A673 (cell line): ENCODE data around the gene CYP3A7. TPM values are rescaled to one million over a fixed set of nuclear protein-coding genes. Genes with fewer than 3 reads are reported as not detected.

Experiments
- BruUV-seq: library from RNA; stranded (reverse); fragments of 400-500 nt; replicated peaks from 2 replicates; lab custom pipeline; 2021; lab: Mats Ljungman, UMichigan
- CTCF ChIA-PET: fragments of 300-600 bp; sonication (Branson Sonifier 250); formaldehyde crosslinking; loops from one replicate; lab custom pipeline; 2022; ENCODE audit warnings: antibody characterized with exemption; lab: Charles Lee
- POLR2A ChIA-PET: fragments of 300-600 bp; sonication (Branson Sonifier 250); formaldehyde crosslinking; loops from one replicate; lab custom pipeline; 2022; ENCODE audit warnings: antibody characterized with exemption; ENCODE audit not compliant: low non-redundant PET; lab: Charles Lee
- DNase-seq: peaks from one replicate; pipeline ENCODE4 v3.0.0-alpha.2; 2015; ENCODE audit warnings: low spot score
- H3K27ac ChIP-seq: fragments of 200-600 bp; sonication (generic); 2 replicates; pipeline ENCODE4 v1.5.1; 2016; ENCODE audit warnings: mixed run types, low read depth, mild to moderate bottlenecking, mixed read lengths, antibody characterized with exemption, low read length; ENCODE audit not compliant: poor library complexity, severe bottlenecking
- H3K27me3 ChIP-seq: fragments of 200-600 bp; sonication (generic); replicated peaks from 2 replicates; pipeline ENCODE4 v1.6.1; 2017; ENCODE audit warnings: mixed run types, low read depth, mild to moderate bottlenecking, mixed read lengths, antibody characterized with exemption, low read length; ENCODE audit not compliant: insufficient read depth, poor library complexity
- H3K36me3 ChIP-seq: fragments of 200-600 bp; sonication (generic); 2 replicates; pipeline ENCODE4 v1.6.1; 2016; ENCODE audit warnings: mixed run types, mild to moderate bottlenecking, mixed read lengths, antibody characterized with exemption, low read length; ENCODE audit not compliant: insufficient read depth, poor library complexity, severe bottlenecking
- H3K4me1 ChIP-seq: fragments of 200-600 bp; sonication (generic); 2 replicates; pipeline ENCODE4 v1.6.1; 2017; ENCODE audit warnings: mixed run types, mild to moderate bottlenecking, mixed read lengths, antibody characterized with exemption, low read length; ENCODE audit not compliant: insufficient read depth, poor library complexity, severe bottlenecking
- H3K4me3 ChIP-seq: fragments of 200-600 bp; sonication (generic); 2 replicates; pipeline ENCODE4 v1.5.1; 2016; ENCODE audit warnings: low read depth, mixed run types, mild to moderate bottlenecking, mixed read lengths, low read length; ENCODE audit not compliant: poor library complexity, severe bottlenecking
- H3K9me3 ChIP-seq: fragments of 200-600 bp; sonication (generic); 2 replicates; pipeline ENCODE4 v1.6.1; 2016; ENCODE audit warnings: mixed run types, low read depth, mild to moderate bottlenecking, mixed read lengths, antibody characterized with exemption, low read length; ENCODE audit not compliant: poor library complexity, severe bottlenecking
- EZH2 ChIP-seq: fragments of 200-600 bp; sonication (generic); IDR thresholded peaks from 2 replicates; pipeline ENCODE4 v1.6.1; 2017; ENCODE audit warnings: borderline replicate concordance, low read depth, mild to moderate bottlenecking, mixed read lengths, antibody characterized with exemption, low read length; ENCODE audit not compliant: poor library complexity, severe bottlenecking
- intact Hi-C: fragments of 100-400 bp; cut with micrococcal nuclease; formaldehyde crosslinking; loops from one replicate; pipeline ENCODE4 v1.10.0; 2022; ENCODE audit not compliant: unreplicated experiment
- total RNA-seq: library from RNA; stranded (reverse); gene quantifications from 2 replicates; pipeline ENCODE4 v1.2.3, GENCODE V29; 2021
- TF ChIP-seq, protein P1 (sequence below): fragments of 300-800, 200-600 bp; sonication (generic); conservative IDR thresholded peaks from 2 replicates; pipeline ENCODE4 v1.5.1; 2017; ENCODE audit warnings: low read depth, mild to moderate bottlenecking, antibody characterized with exemption, low read length, moderate library complexity, mixed read lengths

Gene CYP3A7
- total RNA-seq, 1 experiment from 2014 or later, result not detected

DNA sequence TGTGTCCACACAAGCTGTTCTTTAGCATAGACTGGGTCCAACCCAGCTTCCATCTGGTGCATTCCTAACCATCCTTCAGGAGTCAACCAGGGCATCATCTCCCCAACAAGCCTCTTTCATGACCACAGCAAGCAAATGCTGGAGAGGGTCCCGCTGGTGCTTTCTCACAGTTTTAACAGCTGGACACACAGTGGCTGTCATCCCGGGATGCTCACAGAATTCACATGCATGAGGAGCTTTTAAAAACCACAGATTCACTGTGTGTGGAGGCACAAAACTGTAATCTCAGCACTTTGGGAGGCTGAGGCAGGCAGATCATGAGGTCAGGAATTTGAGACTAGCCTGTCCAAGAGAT is 6.4 kb upstream of the CYP3A7 start:
- ChIA-PET POLR2A (no interaction called here), CTCF (no interaction called here)
- TF ChIP-seq EZH2, result no peak
- TF ChIP-seq, protein P1, sequence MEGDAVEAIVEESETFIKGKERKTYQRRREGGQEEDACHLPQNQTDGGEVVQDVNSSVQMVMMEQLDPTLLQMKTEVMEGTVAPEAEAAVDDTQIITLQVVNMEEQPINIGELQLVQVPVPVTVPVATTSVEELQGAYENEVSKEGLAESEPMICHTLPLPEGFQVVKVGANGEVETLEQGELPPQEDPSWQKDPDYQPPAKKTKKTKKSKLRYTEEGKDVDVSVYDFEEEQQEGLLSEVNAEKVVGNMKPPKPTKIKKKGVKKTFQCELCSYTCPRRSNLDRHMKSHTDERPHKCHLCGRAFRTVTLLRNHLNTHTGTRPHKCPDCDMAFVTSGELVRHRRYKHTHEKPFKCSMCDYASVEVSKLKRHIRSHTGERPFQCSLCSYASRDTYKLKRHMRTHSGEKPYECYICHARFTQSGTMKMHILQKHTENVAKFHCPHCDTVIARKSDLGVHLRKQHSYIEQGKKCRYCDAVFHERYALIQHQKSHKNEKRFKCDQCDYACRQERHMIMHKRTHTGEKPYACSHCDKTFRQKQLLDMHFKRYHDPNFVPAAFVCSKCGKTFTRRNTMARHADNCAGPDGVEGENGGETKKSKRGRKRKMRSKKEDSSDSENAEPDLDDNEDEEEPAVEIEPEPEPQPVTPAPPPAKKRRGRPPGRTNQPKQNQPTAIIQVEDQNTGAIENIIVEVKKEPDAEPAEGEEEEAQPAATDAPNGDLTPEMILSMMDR, result no peak
- Histone ChIP-seq H3K4me3 (no peak overlapping the region), H3K4me1 (peaks cover 17% of the 10 kb centered on the region), H3K36me3 (no peaks in the 10 kb centered on the region), H3K27ac (no peak overlapping the region), H3K9me3 (no peaks in the 10 kb centered on the region), H3K27me3 (no peaks in the 10 kb centered on the region)
- intact Hi-C loops, result no loop called here
- no TSS peak for BruUV-seq
- DNase-seq, result no peak

DNA sequence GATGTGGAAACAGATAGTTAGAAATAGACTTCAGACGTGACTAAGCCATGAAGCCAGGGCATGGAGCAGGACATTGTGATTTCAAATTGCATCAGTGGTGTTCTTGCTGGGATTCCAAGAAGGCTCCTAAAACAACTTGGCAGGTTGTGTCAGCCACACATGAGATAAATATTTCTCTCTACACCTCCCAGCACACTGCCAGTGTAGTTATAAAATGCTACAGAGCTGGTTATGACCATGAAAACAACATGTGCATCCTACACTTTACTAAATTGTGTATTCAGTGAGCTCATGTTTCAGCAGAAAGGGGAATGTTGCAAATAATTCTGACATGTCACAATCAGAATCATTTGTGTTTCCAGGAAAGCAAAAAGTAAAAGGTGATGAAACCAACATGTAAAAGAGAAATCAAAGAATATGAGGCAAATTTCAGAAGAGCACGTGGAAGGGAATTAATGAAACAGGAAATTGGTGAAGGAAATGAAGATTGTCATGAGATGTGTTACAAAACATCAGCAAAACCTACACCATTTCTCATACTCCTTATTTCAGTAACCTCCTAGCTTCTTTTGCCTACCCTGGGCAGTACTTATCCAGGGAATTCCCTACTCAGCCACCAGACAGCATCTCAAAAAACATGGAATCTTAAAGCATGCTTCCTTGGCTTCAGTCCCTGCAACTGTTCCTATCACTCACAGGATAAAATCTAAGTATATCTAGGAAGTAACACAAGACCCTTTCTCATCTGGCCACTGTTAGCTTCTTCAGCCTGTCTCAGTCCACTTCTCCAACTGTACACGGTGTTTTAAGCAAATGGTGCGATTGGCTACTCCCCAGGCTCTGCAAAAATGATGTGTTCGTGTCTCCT is 5.8 kb upstream of the CYP3A7 start:
- ChIA-PET CTCF (no interaction called here), POLR2A (no interaction called here)
- H3K36me3 ChIP-seq, result no peaks in the 10 kb centered on the region
- DNase-seq, result no peak
- H3K27ac ChIP-seq, result no peak overlapping the region
- intact Hi-C loops, result no loop called here
- H3K4me3 ChIP-seq, result no peak overlapping the region
- H3K4me1 ChIP-seq, result peaks cover 17% of the 10 kb centered on the region
- no peak for TF ChIP-seq EZH2
- TF ChIP-seq, protein P1, result no peak
- H3K9me3 ChIP-seq, result no peaks in the 10 kb centered on the region
- BruUV-seq, result no TSS peak
- no peaks in the 10 kb centered on the region for H3K27me3 ChIP-seq

DNA sequence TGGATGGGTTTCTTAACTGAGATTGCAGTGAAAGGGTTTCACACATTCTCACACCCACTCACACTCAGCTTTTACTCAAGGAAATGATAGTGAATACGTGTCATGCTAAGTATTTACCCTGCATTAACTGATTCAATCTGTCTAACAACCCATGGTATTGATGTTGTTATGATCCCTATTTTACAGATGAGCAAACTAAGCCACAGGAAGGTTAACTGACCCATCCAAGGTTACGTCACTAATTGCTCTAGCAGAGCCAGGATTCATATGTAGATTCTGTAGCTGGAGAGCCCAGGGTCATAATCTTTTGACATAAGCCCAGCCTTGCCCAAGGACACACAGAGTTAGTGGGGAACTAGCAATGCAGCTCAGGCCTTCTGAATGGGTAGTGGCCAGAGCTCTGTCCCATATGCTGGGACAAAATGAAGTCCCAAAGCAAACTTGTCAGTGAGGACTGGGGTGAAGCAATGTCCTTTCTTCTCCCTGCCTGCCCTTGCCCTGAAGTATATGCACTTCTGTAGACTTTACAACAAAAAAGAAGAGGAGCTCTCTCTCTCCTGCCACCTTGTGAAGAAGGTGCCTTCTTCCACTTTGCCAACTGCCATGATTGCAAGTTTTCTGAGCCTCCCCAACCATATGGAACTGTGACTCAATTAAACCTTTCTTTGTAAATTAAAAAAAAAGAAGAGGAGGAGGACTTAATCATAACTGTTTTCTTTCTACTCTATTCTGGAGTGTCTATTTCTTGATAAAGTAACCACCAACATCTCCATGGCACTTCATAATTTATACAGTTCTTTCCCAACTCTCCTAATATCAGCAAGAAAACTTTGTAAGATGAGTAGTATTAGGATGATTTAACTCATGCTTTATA is 4.9 kb upstream of the CYP3A7 start:
- no peak overlapping the region for H3K4me3 ChIP-seq
- no peaks in the 10 kb centered on the region for H3K36me3 ChIP-seq
- no peaks in the 10 kb centered on the region for H3K9me3 ChIP-seq
- CTCF ChIA-PET, result no interaction called here
- TF ChIP-seq, protein P1, result no peak
- no peak for TF ChIP-seq EZH2
- no peaks in the 10 kb centered on the region for H3K27me3 ChIP-seq
- no peak for DNase-seq
- POLR2A ChIA-PET, result no interaction called here
- BruUV-seq, result no TSS peak
- no peak overlapping the region for H3K27ac ChIP-seq
- intact Hi-C loops, result no loop called here
- peaks cover 17% of the 10 kb centered on the region for H3K4me1 ChIP-seq
